Amniotic epithelial cell (primary cell): ENCODE results near the gene IL31RA.

Experiments
- DNase-seq: peaks from one replicate; pipeline ENCODE4 v3.0.0-alpha.2; 2010; ENCODE audit warnings: low read depth

IL31RA gene

DNA sequence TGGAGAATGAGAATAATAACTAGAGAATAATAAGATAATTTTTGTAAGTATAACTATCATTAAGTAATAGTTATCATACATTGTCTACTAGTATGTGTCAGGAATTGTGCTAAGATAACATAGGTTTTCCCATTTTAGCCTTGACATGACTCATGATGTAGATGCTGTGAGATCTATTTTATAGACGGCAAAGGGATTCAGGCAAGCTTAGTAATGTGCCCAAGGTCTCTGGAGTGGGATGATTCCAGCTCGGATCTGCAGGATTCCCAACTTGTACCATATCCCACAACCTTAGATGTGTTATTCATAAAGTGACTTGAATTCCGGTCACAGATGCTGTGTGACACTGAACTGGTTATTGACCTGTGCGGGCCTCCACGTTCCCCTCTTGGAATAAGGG is 51.5 kb downstream of the IL31RA start:
- DNase-seq = peak; percentile 20

DNA sequence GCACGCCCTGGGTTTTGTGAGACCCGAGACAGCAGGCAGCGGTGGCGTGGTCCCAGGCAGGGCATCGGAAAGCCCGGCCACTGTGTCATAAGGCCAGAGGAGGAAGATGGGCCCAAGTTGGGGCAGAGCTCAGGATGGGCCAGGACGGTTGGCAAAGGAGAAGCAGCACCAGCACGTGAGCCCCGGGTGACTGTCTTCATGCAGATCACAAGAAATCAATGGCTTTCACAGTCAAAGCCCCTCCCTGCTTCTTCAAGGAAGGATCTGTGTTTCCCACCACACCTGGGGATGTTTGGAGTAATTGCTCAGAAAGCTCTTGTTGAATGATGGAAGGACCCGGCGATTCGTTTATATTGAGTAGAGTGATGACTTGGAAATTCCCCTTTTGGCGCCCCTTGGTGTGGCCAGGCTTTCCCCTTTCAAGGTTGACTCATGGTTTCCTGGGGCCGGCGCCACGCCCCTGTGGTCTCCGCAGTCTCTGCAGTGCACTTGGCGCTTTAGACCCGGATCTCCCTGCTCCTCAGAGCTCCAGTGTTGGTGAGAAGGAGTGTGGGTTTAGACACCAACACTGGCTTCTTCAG is 52.1 kb downstream of the IL31RA start:
- peak; percentile 15 for DNase-seq

- DNase-seq = no peak
Observed at GRCh38 chr5:55904152-55904551, 53.0 kb downstream of the IL31RA start.

- DNase-seq = no peak
Observed at GRCh38 chr5:55905251-55905650, 54.1 kb downstream of the IL31RA start.

DNA sequence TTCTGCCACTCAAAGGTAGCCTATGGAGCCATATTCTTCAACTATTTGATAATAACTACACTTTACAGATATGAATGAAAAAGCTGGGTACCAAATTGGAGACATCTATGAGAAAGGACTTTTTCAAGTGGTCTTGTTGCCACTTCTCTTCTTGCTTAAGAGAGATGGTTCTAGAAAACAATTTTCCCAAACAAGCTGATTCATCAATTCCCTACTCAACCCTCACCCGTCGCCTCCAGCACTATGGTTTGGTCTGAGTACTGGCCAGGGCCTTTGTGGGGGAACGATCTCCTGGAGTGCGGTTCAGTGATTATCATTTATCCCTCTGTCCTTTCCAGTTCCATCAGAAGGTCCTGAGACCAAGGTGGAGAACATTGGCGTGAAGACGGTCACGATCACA is 56.8 kb downstream of the IL31RA start:
- DNase-seq = no peak

DNA sequence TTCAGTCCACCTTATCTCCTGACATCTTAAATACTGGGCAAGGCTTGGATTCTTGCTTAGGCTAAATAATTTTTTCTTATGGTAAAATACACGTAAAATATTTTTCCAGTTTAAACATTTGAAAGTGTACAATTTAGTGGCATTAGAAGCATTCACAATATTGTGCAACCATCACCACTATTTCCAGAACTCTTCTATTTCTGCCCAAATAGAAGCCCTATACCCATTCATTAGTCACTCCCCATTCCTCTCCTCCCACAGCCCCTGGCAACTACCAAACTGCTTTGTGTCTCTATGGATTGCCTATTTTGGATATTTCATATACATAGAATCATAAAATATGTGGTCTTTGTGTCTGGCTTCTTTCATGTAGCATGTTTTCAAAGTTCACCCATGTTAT is 57.6 kb downstream of the IL31RA start:
- no peak for DNase-seq

GRCh38 chr5:55911784-55912653 is 60.9 kb downstream of the IL31RA start:
- peak; percentile 70 for DNase-seq

DNA sequence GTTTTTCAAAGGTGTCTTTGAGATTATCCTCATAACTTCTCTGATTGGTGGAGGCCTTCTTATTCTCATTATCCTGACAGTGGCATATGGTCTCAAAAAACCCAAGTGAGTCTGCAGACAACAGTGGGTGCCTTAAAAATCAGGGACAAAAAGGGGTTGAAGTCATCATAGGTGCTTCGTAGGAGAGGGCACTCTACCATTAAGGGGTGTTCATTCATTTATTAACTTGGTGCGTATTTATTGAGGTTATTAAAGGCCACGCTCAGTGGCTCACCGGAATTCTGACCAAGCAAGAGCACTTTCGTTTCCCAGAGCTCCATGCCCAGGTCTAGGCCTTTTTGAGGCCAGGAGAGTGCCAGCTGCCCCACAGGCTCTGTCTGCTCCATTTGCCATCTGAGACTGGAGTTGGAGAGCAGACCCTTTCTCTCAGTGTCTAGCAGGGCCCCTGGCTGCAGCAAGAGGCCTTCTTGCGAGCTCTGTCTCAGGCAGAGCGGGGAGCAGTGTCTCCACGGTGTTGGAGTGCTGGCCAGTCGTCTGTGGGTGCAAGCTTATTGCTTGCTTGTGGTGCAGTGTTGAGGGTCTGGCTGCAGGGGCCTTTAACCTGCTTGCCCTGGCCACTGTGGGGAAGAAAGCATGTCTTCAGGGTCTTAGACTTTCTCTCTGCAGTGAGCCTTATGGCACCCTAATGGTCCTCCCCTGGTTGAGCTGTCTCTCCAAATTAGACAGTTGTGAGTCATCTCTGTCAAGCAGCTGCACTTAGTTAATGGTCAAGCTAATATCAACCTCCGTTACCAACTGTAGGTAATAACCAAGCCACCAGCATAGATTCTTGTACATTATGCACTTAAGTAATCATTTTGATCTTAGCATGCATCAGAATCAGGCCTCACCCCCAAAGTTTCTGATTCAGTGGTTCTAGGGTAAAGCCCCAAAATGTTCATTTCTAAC is 62.6 kb downstream of the IL31RA start:
- DNase-seq = no peak

DNA sequence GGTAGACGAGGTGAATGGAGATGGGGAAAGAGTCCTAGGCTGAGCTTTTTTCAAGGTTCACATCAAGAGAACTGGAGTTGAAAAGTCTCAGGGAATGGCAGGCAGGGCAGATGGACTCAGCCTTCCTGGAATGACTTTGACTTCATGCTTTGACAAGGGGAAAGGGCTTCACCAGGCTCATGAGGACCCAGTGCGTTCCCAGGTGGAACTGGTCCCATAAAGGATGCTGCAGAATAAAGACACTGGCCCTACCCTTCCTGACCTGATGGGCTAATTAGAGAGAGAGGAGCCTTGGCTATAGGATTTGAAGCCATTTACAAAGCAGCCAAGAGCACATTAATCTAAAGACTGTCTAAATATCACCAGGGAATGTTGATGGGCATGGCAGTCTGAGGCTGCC is 63.8 kb downstream of the IL31RA start:
- no peak for DNase-seq

- no peak for DNase-seq
Observed at GRCh38 chr5:55915783-55916182, 64.6 kb downstream of the IL31RA start.

DNA sequence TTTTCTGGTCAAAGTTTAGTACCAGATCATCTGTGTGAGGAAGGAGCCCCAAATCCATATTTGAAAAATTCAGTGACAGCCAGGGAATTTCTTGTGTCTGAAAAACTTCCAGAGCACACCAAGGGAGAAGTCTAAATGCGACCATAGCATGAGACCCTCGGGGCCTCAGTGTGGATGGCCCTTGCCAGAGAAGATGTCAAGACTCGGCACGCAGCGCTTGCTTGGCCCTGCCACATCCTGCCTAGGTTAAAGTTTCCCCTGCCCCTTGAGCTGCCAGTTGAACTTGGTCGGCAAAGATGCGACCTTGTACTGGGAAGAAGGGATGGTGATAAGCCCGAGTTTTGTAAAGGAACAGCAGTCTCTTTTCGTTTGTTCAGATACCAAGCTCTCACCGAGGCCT is 65.8 kb downstream of the IL31RA start:
- no peak for DNase-seq

GRCh38 chr5:55917402-55918086 is 66.4 kb downstream of the IL31RA start:
- DNase-seq = no peak

GRCh38 chr5:55918087-55919035 is 67.2 kb downstream of the IL31RA start:
- no peak for DNase-seq

- no peak for DNase-seq
Observed at GRCh38 chr5:55919625-55920024, 68.5 kb downstream of the IL31RA start.

- DNase-seq = peak; percentile 19
Observed at GRCh38 chr5:55920784-55921183, 69.6 kb downstream of the IL31RA start.

GRCh38 chr5:55921617-55922016 is 70.5 kb downstream of the IL31RA start:
- DNase-seq = no peak

DNA sequence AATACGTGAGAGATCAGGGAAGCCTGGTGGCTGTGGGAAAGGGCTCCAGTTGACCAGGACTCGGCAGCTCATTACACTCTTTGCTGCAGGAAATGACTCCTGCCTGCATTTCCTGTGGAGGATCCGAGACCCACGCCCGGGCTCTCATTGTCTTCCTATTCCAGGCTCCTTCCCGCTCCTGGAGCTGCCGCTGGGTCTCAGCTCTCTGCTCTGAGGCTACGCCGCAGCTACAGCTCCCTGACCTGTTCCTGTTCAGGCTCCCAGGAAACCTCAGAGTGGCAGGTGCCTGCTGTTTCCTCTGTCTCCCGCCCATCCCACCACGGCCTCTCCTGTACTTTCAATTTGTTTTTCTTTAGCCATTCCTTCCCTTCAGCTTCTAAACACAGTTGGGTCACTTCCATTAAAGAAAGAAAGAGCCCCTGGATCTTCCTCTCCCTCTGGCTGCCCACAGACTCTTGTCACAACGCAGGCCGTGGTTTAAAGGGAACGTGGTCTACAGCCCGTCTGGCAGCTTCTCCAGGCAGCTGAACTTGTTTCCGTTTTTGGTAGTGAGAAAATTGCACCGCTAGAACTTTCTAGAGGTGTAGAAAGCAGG is 72.1 kb downstream of the IL31RA start:
- DNase-seq = no peak

DNA sequence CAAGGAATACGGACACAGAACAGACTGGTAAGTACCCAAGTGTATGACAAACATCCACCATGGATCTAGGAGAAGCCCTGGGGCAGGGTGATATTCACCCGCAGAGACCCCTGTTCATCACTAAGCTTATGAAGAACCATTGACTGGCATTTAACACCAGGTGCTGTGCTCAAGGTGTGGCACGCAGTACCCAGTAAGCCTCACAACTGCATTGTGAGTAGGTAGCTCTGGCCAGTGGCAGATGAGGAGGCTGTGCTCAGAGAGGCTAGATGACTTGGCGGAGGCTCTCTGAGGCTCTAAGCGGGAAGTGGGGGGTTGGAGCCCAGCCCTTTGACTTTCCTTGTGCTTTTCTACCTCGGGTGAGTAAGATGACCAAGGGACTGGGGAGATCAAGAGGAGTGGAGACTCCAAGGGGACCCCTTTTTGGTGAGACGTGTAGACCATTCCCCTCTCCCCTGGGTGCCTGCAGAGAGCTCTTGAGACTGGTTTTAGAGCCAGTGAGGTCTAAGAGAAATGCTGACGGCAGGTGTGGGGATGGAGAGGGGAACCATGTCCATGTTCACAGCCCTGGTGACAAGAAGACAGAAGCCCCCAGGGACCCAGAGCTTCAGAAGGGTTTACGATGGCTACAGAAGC is 72.8 kb downstream of the IL31RA start:
- no peak for DNase-seq

- DNase-seq = no peak
Observed at GRCh38 chr5:55924744-55925143, 73.6 kb downstream of the IL31RA start.

- no peak for DNase-seq
Observed at GRCh38 chr5:55925181-55925580, 74.0 kb downstream of the IL31RA start.
